HFFc6 (cell line): ENCODE measurements around the gene RAD51AP1. TPM values are rescaled to one million over a fixed set of nuclear protein-coding genes. Genes with fewer than 3 reads are reported as not detected.

Source experiments
- DNase-seq: peaks from one replicate; pipeline ENCODE4 v3.0.0-alpha.2; 2018
- H3K27ac Mint-ChIP-seq: 2 replicates; pipeline ENCODE4 v1.8.0; 2020; ENCODE audit warnings: mild to moderate bottlenecking, mixed read lengths
- H3K27me3 Mint-ChIP-seq: 2 replicates; pipeline ENCODE4 v1.8.0; 2021; ENCODE audit warnings: mild to moderate bottlenecking, moderate library complexity, mixed read lengths; ENCODE audit not compliant: insufficient read depth
- H3K36me3 Mint-ChIP-seq: 2 replicates; pipeline ENCODE4 v1.8.0; 2021; ENCODE audit warnings: low read depth, mixed read lengths
- H3K4me1 Mint-ChIP-seq: 2 replicates; pipeline ENCODE4 v1.8.0; 2020; ENCODE audit warnings: low read depth, mixed read lengths
- H3K4me3 Mint-ChIP-seq: 2 replicates; pipeline ENCODE4 v1.8.0; 2020; ENCODE audit warnings: mild to moderate bottlenecking, moderate library complexity, mixed read lengths
- H3K9me3 Mint-ChIP-seq: 2 replicates; pipeline ENCODE4 v1.8.0; 2020; ENCODE audit warnings: mild to moderate bottlenecking, mixed read lengths
- CTCF ChIP-seq: fragments of 200-600 bp; sonication (generic); IDR thresholded peaks from 2 replicates; pipeline ENCODE4 v1.5.0; 2021; ENCODE audit warnings: antibody characterized with exemption, mild to moderate bottlenecking
- total RNA-seq, 6 experiments: library from RNA; stranded (reverse); fragmentation: NEBNext Ultra II Directional; extraction: Animal tissue kit (Norgen Biotek cat#: 25700); gene quantifications; 2 replicates in 1 of 6; 3 replicates in 5 of 6; pipeline ENCODE4 v1.2.3, GENCODE V29; 2021

RAD51AP1 gene
- total RNA-seq, 6 experiments from 2014 or later, result 9.3 to 20.2 (median 18.0) TPM

- Mint-ChIP-seq H3K36me3 (peaks cover 5% of the 10 kb centered on the region; the same call in 1 of the 2 replicates), H3K4me1 (peaks cover 9% of the 10 kb centered on the region), H3K9me3 (no peaks in the 10 kb centered on the region), H3K27ac (peak within 1 kb of the TSS; percentile 29; the same call in 1 of the 2 replicates), H3K4me3 (peak within 1 kb of the TSS; percentile 84), H3K27me3 (peaks cover 1% of the 10 kb centered on the region)
- DNase-seq, result peak; percentile 52
- TF ChIP-seq CTCF, result no peak
These were observed 23.5 kb downstream of the RAD51AP1 start, which contains the start of gene DYRK4 for GRCh38 chr12:4562034-4562657. TSS of gene DYRK4 (plus strand) at chr12:4562208. CDS start at chr12:4562246, 38 bp downstream.

- H3K27me3 Mint-ChIP-seq, result peaks cover 1% of the 10 kb centered on the region
- no peaks in the 10 kb centered on the region for H3K9me3 Mint-ChIP-seq
- no peak overlapping the region for H3K4me3 Mint-ChIP-seq
- H3K27ac Mint-ChIP-seq, result no peak overlapping the region
- no peak for DNase-seq
- peaks cover 5% of the 10 kb centered on the region; the same call in 1 of the 2 replicates for H3K36me3 Mint-ChIP-seq
- peaks cover 9% of the 10 kb centered on the region for H3K4me1 Mint-ChIP-seq
- TF ChIP-seq CTCF, result no peak
These were observed 24.6 kb downstream of the RAD51AP1 start for GRCh38 chr12:4563336-4563735.

- H3K27ac Mint-ChIP-seq, result no peak overlapping the region
- no peak for DNase-seq
- TF ChIP-seq CTCF, result no peak
- no peak overlapping the region for H3K4me3 Mint-ChIP-seq
- peaks cover 5% of the 10 kb centered on the region; the same call in 1 of the 2 replicates for H3K36me3 Mint-ChIP-seq
- H3K9me3 Mint-ChIP-seq, result no peaks in the 10 kb centered on the region
- peaks cover 9% of the 10 kb centered on the region for H3K4me1 Mint-ChIP-seq
- H3K27me3 Mint-ChIP-seq, result peaks cover 1% of the 10 kb centered on the region
These were observed 26.1 kb downstream of the RAD51AP1 start for GRCh38 chr12:4564818-4565217.

- H3K4me1 Mint-ChIP-seq, result peaks cover 9% of the 10 kb centered on the region
These were observed 27.8 kb downstream of the RAD51AP1 start for GRCh38 chr12:4566474-4566873.

GRCh38 chr12:4567073-4567881 lies 28.6 kb downstream of the RAD51AP1 start:
- peaks cover 1% of the 10 kb centered on the region; the same call in 1 of the 2 replicates for H3K27me3 Mint-ChIP-seq
- H3K4me1 Mint-ChIP-seq, result peaks cover 7% of the 10 kb centered on the region
- no peak for TF ChIP-seq CTCF
- no peaks in the 10 kb centered on the region for H3K9me3 Mint-ChIP-seq
- H3K27ac Mint-ChIP-seq, result no peak overlapping the region
- no peak for DNase-seq
- no peaks in the 10 kb centered on the region for H3K36me3 Mint-ChIP-seq
- no peak overlapping the region for H3K4me3 Mint-ChIP-seq

More at GRCh38 chr12:4566474-4566873, 27.8 kb downstream of the RAD51AP1 start:
- no peak for TF ChIP-seq CTCF
- Mint-ChIP-seq H3K27ac (no peak overlapping the region), H3K27me3 (peaks cover 1% of the 10 kb centered on the region; the same call in 1 of the 2 replicates), H3K4me3 (no peak overlapping the region), H3K36me3 (no peaks in the 10 kb centered on the region), H3K9me3 (no peaks in the 10 kb centered on the region)
- DNase-seq, result no peak
